HG02970 (cell line): ENCODE measurements around the gene THY1.
"Not testable (repeated sequence)": the region's sequence is repeated elsewhere in the genome, so short reads cannot be mapped to it uniquely, and the experiment has no call there.

Experiments
- ATAC-seq: cut with Tn5 transposase; IDR thresholded peaks from one replicate; pipeline ENCODE4 v1.9.1; 2021; ENCODE audit warnings: mild to moderate bottlenecking, moderate library complexity, moderate number of reproducible peaks; ENCODE audit not compliant: unreplicated experiment, low FRiP score

THY1 gene

GRCh38 chr11:119446434-119446833 is 23.5 kb upstream of the THY1 start:
- ATAC-seq = no peak

- ATAC-seq = no peak
These were observed 22.9 kb upstream of the THY1 start for GRCh38 chr11:119445850-119446249.

GRCh38 chr11:119445379-119445778 is 22.4 kb upstream of the THY1 start:
- no peak for ATAC-seq

- ATAC-seq = no peak
These were observed 18.9 kb upstream of the THY1 start for GRCh38 chr11:119441898-119442243.

GRCh38 chr11:119438599-119438998 is 15.6 kb upstream of the THY1 start:
- ATAC-seq = no peak

GRCh38 chr11:119437521-119437920 is 14.5 kb upstream of the THY1 start:
- ATAC-seq = not testable (repeated sequence)

GRCh38 chr11:119436711-119437110 is 13.7 kb upstream of the THY1 start:
- ATAC-seq = no peak

GRCh38 chr11:119436093-119436492 is 13.1 kb upstream of the THY1 start:
- no peak for ATAC-seq

- no peak for ATAC-seq
These were observed 11.8 kb upstream of the THY1 start for GRCh38 chr11:119434591-119435330.

- ATAC-seq = no peak
These were observed 10.4 kb upstream of the THY1 start for GRCh38 chr11:119433358-119433725.

- ATAC-seq = no peak
These were observed 9.7 kb upstream of the THY1 start for GRCh38 chr11:119432484-119433357.

- ATAC-seq = no peak
These were observed 8.6 kb upstream of the THY1 start for GRCh38 chr11:119431523-119431922.

- no peak for ATAC-seq
These were observed 4.3 kb upstream of the THY1 start for GRCh38 chr11:119427279-119427678.

GRCh38 chr11:119426142-119426541 is 3.2 kb upstream of the THY1 start:
- no peak for ATAC-seq

GRCh38 chr11:119424775-119425174 is 1.8 kb upstream of the THY1 start:
- no peak for ATAC-seq

- ATAC-seq = no peak
These were observed 1.3 kb upstream of the THY1 start for GRCh38 chr11:119424276-119424675.

GRCh38 chr11:119423509-119424254 is 710 bp upstream of the THY1 start:
- ATAC-seq = no peak

GRCh38 chr11:119421941-119422808 is 797 bp downstream of the THY1 start:
- ATAC-seq = no peak

GRCh38 chr11:119421351-119421750 is 1.6 kb downstream of the THY1 start:
- ATAC-seq = no peak

GRCh38 chr11:119420631-119421030 is 2.3 kb downstream of the THY1 start:
- no peak for ATAC-seq
